Right atrium auricular region (tissue), 2 donors: ENCODE data around the gene ITPR1. TPM values are rescaled to one million over a fixed set of nuclear protein-coding genes. Genes with fewer than 3 reads are reported as not detected.

Source experiments
- DNase-seq: peaks from one replicate; pipeline ENCODE4 v3.0.0-alpha.2; 2019; ENCODE audit warnings: low spot score
- H3K27ac ChIP-seq, 2 donors: fragments of 200-600 bp; sonication (generic); 1 replicate in 1 of 2; 2 replicates in 1 of 2; pipeline ENCODE4 v1.5.1; 2016 to 2019
- H3K27me3 ChIP-seq, 2 donors: fragments of 200-600 bp; sonication (generic); one replicate each; pipeline versions ENCODE4 v1.5.1 to v1.6.0; 2017 to 2019
- H3K36me3 ChIP-seq: fragments of 200-600 bp; sonication (generic); one replicate; pipeline ENCODE4 v1.5.1; 2016
- H3K4me1 ChIP-seq, 2 donors: fragments of 200-600 bp; sonication (generic); one replicate each; pipeline versions ENCODE4 v1.5.1 to v1.6.0; 2017 to 2019
- H3K4me3 ChIP-seq, 2 donors: fragments of 200-600 bp; sonication (generic); 1 replicate in 1 of 2; 2 replicates in 1 of 2; pipeline ENCODE4 v1.5.1; 2017 to 2019; ENCODE audit warnings: mild to moderate bottlenecking in 1 of 2, moderate library complexity in 1 of 2
- H3K9me3 ChIP-seq, 2 donors: fragments of 200-600 bp; sonication (generic); one replicate each; pipeline ENCODE4 v1.5.1; 2019
- CTCF ChIP-seq, 2 donors: fragments of 200-600 bp; sonication (generic); IDR thresholded peaks; one replicate each; pipeline ENCODE4 v1.5.1; 2019; ENCODE audit warnings: antibody characterized with exemption in 2 of 2
- total RNA-seq, 2 donors: library from RNA; depleted of rRNA; stranded (reverse); fragments of >200 nt; gene quantifications; one replicate each; pipeline ENCODE4 v1.1.0, GENCODE V29; 2016

ITPR1 gene
- total RNA-seq, 2 donors from 2014 or later: 36.7 to 42.5 TPM

- no peak for TF ChIP-seq CTCF (IDR thresholded peaks at IDR 0.05)
- H3K36me3 ChIP-seq: peaks cover 8% of the 10 kb centered on the region
- no peaks in the 10 kb centered on the region for H3K9me3 ChIP-seq
- H3K27ac ChIP-seq: no peak overlapping the region
- no peak overlapping the region for H3K4me3 ChIP-seq
- peaks cover 0 to 28% of the 10 kb centered on the region in 2 donors for H3K4me1 ChIP-seq
- DNase-seq: no peak
- H3K27me3 ChIP-seq: no peaks in the 10 kb centered on the region
These were observed 274.9 kb downstream of the ITPR1 start for GRCh38 chr3:4768021-4768420.

DNA sequence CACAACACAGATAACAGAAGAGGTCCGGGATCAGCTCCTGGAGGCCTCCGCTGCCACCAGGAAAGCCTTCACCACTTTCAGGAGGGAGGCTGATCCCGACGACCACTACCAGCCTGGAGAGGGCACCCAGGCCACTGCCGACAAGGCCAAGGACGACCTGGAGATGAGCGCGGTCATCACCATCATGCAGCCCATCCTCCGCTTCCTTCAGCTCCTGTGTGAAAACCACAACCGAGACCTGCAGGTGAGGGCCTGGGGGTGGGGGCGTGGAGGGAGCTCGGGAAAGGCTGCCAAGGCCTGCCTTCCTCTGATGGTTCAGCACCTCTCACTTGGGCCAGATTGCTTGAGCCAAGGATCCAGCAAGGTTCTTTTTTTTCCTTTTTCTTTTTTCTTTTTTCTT, 275.4 kb downstream of the ITPR1 start:
- no peaks in the 10 kb centered on the region for H3K9me3 ChIP-seq
- H3K27me3 ChIP-seq: no peaks in the 10 kb centered on the region
- H3K4me1 ChIP-seq: peaks cover 0 to 33% of the 10 kb centered on the region in 2 donors
- no peak for TF ChIP-seq CTCF (IDR thresholded peaks at IDR 0.05)
- peaks cover 8% of the 10 kb centered on the region for H3K36me3 ChIP-seq
- no peak for DNase-seq
- no peak overlapping the region for H3K4me3 ChIP-seq
- no peak overlapping the region for H3K27ac ChIP-seq

GRCh38 chr3:4770561-4770960, 277.4 kb downstream of the ITPR1 start:
- Histone ChIP-seq H3K36me3 (peaks cover 8% of the 10 kb centered on the region), H3K4me1 (peaks cover 0 to 35% of the 10 kb centered on the region in 2 donors), H3K27ac (peak overlapping the region; percentile 79 to 85), H3K9me3 (no peaks in the 10 kb centered on the region), H3K27me3 (no peaks in the 10 kb centered on the region), H3K4me3 (no peak overlapping the region)
- DNase-seq: no peak
- no peak for TF ChIP-seq CTCF (IDR thresholded peaks at IDR 0.05)

- no peaks in the 10 kb centered on the region for H3K9me3 ChIP-seq
- TF ChIP-seq CTCF (IDR thresholded peaks at IDR 0.05): no peak
- peaks cover 8% of the 10 kb centered on the region for H3K36me3 ChIP-seq
- no peaks in the 10 kb centered on the region for H3K27me3 ChIP-seq
- DNase-seq: no peak
- peaks cover 0 to 35% of the 10 kb centered on the region in 2 donors for H3K4me1 ChIP-seq
- peak overlapping the region; percentile 79 to 85 for H3K27ac ChIP-seq
- no peak overlapping the region for H3K4me3 ChIP-seq
These were observed 278.1 kb downstream of the ITPR1 start for GRCh38 chr3:4771243-4771642.

DNA sequence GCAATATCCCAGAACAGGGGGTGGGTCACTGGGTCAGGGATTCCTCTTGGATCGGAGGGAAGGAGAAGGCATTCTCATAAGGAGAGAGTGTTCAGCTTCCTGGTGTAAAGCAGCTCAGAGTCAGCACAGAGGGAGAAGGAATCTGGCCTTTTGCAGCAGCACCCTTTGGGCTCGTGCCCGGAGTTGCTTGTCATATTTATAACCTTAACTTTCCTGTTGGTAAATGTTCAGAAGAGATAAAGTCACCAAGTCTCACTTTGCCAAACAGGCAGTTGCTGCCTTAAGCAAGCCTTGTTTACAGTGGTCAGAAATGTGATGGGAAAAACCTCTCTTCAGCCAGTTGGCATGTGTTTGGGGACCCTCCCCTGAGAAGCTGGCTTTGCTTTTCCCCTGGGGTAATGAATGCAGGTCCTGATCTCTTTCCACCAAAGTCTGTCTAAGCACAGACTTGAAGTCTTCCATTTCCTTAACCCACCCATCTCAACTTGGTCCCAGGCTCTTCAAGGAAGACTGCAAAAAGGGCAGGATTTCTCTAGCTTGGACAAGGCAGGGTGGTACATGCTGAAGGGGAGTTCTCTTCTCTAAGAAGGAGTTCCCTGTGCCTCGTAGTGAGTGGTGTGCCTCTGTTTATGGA, 279.1 kb downstream of the ITPR1 start:
- peak overlapping the region; percentile 79 to 85 for H3K27ac ChIP-seq
- DNase-seq: peak; percentile 94
- H3K36me3 ChIP-seq: peaks cover 3% of the 10 kb centered on the region
- no peaks in the 10 kb centered on the region for H3K27me3 ChIP-seq
- H3K4me1 ChIP-seq: peaks cover 0 to 35% of the 10 kb centered on the region in 2 donors
- no peak for TF ChIP-seq CTCF (IDR thresholded peaks at IDR 0.05)
- H3K9me3 ChIP-seq: no peaks in the 10 kb centered on the region
- no peak overlapping the region for H3K4me3 ChIP-seq

GRCh38 chr3:4772858-4773257, 279.7 kb downstream of the ITPR1 start:
- DNase-seq: no peak
- Histone ChIP-seq H3K9me3 (no peaks in the 10 kb centered on the region), H3K36me3 (peaks cover 3% of the 10 kb centered on the region), H3K27me3 (no peaks in the 10 kb centered on the region), H3K27ac (peak overlapping the region; percentile 79 to 85), H3K4me3 (no peak overlapping the region), H3K4me1 (peaks cover 0 to 35% of the 10 kb centered on the region in 2 donors)
- no peak for TF ChIP-seq CTCF (IDR thresholded peaks at IDR 0.05)
